Central memory CD4-positive, alpha-beta T cell (primary cell): ENCODE data around the gene ZMYND15.
"Not testable (repeated sequence)": the region's sequence is repeated elsewhere in the genome, so short reads cannot be mapped to it uniquely, and the experiment has no call there.

ENCODE experiments used
- DNase-seq: peaks from one replicate; pipeline ENCODE4 v3.0.0; 2022
- total RNA-seq, 3 experiments: gene quantifications; one replicate each; lab custom pipeline; 2026; lab: John Stamatoyannopoulos, UW

The ZMYND15 gene, protein sequence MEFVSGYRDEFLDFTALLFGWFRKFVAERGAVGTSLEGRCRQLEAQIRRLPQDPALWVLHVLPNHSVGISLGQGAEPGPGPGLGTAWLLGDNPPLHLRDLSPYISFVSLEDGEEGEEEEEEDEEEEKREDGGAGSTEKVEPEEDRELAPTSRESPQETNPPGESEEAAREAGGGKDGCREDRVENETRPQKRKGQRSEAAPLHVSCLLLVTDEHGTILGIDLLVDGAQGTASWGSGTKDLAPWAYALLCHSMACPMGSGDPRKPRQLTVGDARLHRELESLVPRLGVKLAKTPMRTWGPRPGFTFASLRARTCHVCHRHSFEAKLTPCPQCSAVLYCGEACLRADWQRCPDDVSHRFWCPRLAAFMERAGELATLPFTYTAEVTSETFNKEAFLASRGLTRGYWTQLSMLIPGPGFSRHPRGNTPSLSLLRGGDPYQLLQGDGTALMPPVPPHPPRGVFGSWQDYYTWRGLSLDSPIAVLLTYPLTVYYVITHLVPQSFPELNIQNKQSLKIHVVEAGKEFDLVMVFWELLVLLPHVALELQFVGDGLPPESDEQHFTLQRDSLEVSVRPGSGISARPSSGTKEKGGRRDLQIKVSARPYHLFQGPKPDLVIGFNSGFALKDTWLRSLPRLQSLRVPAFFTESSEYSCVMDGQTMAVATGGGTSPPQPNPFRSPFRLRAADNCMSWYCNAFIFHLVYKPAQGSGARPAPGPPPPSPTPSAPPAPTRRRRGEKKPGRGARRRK
- total RNA-seq, result 0.04 to 0.96 (median 0.22) reads per million in 3 experiments

DNA sequence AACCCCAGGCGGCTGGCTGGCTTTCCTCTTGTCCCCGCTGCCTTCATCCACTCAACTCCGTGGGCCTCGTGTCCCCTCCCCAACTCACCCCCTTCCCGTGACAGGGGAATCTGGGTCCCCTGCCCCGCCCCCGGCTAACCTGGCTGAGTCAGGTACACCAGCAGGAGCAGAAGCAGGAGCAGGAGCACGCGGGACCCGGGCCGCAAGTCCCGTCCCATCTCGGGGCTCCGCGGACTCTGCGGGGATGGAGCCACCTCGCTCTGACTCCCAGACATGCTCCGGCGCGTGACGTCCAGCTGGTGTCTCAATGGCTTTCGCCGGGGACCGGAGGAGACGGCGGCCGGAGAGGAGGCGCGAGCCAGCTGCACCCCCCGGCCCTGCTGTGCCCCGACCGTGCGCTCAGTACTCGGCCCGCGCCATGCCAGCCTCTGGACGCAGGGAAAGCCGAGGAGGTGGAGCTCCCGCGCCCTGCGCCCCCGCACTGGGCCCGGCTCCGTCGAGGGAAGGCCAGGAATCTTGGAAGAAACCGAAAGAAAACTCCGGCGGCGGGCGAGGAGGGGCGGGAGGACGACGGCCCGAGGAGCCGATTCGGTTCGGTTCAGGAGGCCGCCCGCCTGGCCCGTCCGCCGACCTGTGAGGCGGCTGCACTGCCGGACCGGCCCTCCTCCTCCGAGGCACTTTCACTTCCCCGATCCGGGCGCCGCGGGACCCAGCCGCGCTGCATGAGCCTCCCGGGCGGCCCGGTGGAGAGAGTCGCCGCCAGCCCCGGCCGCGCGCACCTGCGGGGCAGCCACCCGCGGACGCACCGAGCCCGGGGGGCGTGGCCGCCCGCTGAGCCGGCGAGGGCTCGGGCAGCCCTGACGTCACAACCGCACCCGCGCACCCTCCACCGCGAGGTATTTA, at the start of gene ZMYND15, which contains the start of gene CXCL16:
ZMYND15 (plus strand) TSS at position 712 of the 903 bp plus-strand sequence. CDS start 716 bp downstream, outside the sequence.
CXCL16 (minus strand) TSS at position 807 of the 903 bp plus-strand sequence; CDS start at position 218, 589 bp downstream.
- peak; percentile 69 for DNase-seq

DNA sequence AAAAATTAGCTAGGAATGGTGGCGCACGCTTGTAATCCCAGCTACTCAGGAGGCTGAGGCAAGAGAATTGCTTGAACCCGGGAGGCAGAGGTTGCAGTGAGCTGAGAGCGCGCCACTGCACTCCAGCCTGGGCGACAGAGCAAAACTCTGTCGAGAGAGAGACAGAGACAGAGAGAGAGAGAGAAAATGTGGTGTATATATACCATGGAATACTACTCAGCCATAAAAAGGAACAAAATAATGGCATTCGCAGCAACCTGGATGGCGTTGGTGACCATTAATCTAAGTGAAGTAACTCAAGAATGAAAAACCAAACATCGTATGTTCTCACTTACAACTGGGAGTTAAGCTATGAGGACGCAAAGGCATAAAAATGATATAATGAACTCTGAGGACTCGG, 49.8 kb upstream of the ZMYND15 start:
- DNase-seq, result not testable (repeated sequence)

DNA sequence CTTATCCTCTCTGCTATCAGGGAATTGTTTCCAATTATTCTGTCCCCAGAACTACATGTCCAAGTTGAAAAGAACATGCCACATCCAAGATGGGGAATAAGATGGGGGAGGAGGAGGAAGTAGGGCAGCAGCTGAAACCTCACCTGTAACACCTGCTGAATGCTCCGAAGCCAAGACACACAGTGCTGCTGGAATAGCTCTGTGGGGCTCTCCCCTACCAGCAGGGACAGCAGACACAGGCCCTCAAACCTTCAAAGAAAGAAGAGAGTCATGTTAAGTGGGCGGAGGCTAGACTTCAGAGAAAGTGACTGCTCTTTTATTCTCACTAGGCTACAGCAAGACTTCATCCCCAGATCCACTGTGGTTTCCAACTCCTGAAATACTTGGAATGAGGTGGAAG, 48.9 kb upstream of the ZMYND15 start:
- no peak for DNase-seq

DNA sequence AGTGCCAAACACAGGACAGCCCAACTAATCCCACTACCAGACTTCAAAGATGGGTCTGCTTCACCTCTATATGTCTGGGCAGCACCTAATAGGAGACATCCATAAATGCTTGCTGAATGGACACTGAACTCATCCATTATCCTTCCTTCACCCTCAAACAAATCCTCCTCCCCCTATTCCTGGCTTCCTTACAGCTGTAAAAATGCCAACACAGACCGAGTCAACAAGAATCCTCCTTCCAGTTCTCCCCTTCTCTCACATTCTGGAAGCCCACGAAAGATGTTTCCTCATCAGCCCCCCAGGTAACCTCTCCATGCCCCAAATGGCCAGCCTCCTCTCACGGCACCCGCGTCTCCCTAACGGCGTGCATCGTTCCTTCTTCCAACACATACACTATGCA, 47.9 kb upstream of the ZMYND15 start:
- DNase-seq, result no peak

DNA sequence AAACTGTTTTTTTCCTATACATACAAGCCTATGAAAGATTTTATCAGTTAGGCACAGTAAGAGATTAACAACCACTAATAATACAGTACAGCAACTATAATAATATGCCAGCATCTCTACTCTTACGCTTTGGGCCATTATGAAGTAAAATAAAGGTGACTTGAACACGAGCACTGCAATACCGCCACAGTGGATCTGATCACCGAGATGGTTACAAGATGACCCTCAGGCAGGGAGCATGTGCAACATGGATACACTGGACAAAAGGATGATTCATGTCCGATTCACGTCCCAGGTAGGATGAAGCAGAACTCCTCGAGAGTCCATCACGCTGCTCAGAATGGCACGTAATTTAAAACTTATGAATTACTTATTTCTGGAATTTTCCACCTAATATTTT, 46.2 kb upstream of the ZMYND15 start:
- no peak for DNase-seq

DNA sequence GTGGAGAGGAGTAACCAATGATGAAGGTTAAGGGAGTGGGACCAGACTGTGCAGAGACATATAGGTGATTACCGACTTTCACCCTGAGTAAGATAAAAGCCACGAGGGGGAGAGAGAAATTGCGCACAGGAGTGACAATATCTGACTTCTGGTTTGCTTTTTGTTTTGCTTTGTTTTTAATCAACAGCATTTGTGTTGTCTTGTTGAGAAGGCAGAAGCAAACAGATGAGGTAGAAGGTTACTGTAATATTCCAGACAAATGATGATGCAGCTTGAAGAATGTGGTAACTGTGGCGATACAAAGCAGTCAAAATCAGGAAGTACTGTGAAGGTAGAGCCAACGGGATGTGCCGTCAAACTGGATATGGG, 43.2 kb upstream of the ZMYND15 start:
- DNase-seq, result peak; percentile 63

DNA sequence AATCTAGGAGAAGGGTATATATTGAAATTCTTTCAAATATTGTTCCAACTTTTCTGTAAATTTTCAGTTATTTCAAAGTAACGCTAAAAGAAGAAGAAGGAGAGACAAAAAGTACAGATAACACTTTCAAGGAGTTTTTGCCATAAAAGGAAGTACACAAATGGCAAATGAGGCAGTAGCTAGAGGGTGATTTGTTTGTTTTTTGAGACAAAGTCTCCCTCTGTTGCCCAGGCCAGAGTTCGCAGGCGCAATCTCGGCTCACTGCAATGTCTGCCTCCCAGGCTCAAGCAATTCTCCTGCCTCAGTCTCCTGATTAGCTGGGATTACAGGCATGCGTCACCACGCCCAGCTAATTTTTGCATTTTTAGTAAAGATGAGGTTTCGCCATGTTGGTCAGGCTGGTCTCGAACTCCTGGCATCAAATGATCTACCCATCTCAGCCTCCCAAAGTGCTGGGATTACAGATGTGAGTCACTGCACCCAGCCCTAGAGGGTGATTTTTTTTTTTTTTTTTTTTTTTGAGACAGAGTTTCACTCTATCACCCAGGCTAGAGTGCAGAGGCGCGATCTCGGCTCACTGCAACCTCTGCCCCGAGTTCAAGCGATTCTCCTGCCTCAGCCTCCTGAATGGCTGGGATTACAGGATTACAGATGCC, 40.1 kb upstream of the ZMYND15 start:
- not testable (repeated sequence) for DNase-seq

DNA sequence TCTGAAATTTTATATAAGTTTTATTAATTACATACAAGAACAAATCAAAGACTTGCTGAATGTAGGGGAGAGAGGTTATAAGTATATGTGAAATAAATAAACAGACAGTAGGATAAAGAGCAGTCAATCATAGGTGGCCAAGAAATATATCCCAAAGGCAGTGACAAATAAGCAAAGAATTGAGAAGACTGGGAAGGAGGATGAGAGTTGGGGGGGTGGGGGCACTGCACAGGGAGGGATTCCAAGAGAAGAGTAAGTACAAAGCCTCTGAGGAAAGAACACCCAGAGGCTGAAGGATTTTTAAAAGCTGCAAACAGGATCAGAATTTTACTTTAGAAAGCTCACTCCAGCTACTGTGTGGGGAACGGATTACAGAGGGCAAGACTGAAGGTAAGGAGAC, 38.5 kb upstream of the ZMYND15 start:
- DNase-seq, result no peak

DNA sequence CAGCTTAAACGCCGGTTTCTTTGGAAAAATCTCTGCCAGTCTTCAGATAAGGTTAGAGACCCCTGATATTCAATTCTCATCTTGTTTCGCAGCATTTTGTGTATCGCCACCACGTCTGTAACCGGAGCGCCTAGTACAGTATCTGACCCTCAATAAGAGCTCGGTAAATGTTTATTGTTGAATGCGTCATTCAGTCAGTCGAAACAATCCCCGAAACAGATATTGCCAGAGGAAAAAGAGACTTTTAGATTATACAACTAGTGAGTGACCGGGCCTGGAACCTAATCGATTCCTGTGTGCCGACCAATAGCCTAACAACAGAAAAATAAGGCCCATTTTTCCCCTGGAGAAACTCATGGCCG, 36.3 kb upstream of the ZMYND15 start:
- no peak for DNase-seq

DNA sequence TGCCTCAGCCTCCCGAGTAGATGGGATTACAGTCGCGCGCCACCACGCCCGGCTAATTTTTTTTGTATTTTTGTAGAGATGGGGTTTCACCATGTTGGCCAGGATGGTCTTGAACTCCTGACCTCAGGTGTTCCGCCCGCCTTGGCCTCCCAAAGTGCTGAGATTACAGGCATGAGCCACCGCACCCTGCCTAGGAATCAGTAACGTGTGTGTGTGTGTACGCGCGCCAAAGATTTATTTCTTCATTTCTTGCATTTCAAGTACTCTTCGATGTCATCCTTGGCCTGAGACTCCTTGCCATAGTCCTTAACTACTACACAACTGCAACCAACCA, 35.1 kb upstream of the ZMYND15 start:
- DNase-seq, result not testable (repeated sequence)

DNA sequence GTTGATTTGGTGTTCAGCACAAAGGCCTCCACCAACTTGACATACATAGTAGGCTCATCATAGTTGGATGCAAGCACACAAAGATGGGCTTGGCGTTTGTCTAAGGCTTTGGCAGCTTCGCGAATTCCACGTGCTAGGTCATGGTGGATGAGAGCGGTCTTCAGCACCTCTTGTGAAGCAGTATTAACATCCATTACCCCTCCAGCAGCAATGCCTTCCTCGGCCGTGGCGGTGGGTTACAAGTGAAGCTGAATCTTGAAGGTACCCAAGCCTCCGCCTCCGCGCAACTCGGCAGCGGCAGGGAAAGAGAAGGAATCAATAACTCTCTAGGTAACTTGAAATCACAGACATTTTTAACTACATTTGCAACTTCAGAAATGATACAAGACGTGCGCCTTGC, 34.6 kb upstream of the ZMYND15 start:
- no peak for DNase-seq

DNA sequence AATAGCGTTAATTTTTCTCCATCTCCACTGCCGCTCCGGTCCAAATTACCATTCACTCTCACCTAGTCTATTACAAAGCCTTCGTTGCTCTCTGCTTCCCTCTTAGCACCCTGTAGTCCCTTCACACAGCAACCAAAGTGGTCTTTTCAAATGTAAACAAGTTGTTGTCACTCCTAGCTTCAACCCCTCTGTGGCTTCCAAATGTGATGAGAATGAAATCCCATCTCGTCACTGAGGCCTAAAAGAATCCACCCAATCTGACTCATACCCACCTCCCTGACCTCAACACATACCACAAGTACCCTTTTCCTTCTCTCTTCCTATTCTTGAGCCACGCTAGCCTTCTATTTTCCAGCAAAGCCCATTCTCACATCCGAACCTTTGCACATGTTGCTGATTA, 33.5 kb upstream of the ZMYND15 start:
- no peak for DNase-seq

DNA sequence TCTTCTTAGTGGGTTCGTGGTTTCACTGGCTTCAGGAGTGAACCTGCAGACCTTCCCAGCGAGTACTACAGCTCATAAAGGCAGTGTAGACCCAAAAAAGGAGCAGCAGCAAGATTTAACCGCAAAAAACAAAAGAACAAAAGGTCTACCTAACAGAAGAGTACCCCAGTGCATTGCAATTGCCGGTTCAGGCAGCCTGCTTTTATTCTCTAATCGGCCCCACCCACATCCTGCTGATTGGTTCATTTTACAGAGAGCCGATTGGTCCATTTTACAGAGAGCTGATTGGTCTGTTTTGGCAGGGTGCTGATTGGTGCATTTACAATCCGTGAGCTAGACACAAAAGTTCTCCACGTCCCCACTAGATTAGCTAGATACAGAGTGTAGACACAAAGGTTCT, 31.2 kb upstream of the ZMYND15 start:
- peak; percentile 65 for DNase-seq

DNA sequence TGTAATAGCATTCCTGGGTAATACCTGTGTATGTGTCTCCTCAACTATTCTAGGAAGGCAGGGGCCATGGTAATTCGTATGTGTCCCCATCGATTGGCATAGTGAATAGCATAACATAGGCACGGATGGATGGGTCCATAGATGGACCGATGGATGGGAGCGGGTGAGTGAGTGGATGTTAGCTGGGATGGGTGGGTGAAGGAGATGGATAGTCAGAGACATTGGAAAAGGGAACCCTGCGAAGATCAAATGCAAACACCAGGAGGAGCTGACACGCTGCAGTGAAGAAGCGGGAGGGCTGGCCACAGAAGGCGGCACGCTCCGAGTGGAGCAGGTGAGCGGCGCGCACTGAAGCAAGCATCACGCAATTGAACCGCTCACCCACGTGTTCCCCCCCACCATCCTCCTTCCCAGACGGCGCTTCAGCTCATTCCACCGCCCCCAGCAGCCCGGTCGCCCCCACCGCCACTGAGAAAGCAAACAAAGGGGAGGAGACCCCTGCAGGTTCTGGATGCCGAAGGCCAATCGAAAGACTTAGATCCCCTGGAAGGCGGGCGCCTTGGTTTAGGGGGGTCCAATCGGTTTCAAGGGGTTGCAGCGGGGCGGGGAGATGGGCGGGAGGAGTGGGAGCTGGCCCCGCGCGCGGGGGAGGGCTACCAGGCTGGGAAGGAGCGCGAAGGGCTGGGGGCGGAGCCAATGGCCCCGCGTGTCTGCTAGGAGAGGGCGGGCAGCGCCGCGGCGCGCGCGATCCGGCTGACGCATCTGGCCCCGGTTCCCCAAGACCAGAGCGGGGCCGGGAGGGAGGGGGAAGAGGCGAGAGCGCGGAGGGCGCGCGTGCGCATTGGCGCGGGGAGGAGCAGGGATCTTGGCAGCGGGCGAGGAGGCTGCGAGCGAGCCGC, 29.6 kb upstream of the ZMYND15 start, which contains the start of gene ARRB2:
ARRB2 (plus strand) TSS at position 839 of the 899 bp plus-strand sequence. CDS start 90 bp downstream, outside the sequence.
- DNase-seq, result peak; percentile 99

DNA sequence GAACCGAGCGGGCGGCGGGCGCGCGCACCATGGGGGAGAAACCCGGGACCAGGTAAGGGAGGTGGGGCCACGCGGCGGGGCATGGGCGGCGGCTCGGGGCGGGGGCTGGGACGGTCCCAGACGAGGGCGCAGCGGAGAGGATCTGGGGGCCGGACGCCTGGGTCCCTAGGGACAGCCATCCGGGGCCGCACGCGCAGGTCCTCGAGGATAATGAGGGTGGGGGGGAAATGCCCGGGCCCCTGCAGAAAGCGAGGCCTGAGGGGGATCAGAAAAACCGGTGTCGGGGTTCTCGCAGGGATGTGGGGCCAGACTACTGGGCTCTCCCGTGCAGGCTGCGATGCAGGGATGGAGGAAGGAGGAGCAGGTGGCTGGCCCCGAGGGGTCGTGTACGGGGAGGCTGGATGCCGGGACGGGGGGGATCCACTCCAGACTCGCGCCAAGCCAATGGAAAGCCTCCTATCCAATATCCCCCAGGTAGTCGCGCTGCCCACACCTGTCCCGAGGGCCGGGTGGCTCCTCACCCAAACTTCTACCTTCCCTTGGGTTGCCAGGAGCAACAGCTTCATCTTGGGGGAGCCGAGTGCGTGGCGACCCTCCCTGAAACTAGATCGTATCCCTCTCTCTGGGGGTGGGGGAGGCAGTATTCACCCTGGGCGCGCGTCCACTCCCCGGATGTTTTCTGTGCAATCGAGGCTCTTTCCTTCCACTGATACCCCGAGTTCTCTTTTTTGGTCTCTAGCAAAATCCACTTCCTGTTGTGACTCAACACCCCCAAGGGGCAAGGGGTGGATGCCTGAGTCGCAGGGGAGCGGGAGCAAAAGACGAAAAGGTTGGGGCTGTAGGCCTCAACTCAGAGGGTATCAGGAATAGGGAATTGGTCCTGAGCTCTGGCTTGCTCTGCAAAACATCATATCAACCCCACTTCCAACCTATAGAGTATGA, 28.7 kb upstream of the ZMYND15 start:
- peak; percentile 51 for DNase-seq

DNA sequence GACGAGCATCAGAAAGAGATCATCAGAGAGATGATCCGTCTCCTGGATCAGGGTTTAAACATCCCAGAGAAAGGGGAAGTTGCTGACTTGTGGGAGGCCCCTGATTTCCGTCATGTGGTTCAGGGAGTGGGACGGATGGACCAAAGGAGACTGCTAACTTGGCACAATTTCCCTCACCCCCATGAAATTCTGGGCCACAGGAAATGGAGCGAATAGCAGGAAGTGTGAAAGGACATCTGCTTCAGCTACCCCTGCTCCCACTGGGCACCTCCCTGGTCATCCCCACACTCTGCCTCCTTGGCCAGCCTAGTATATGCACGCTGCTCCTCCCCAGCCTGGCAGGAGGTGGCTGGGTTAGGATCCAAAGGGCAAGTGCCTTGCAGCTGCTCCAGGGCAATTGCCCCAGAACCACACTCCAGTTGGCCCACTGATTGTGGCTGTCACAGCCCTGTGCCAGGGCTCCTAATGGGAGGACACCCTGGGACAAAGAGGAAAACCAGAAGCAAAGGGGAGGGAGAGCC, 27.9 kb upstream of the ZMYND15 start:
- DNase-seq, result no peak

DNA sequence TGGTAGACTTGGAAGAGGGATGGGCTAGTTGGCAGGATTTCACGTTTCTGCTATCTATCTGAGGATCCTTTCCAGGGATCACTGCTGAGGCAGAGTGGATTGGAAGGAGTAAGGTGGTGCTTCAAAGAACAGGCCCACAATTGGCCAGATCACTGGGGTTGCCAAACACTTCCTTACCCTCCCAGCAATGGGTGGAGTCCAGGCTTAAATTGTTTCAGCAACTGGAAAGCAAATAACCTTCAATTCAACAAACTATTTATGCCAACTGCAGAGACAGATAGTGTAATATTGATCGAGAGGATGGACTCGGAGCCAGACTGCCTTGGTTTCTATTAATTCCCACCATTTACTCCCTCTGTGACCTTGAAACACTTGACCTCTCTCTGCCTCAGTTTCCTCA, 27.1 kb upstream of the ZMYND15 start:
- DNase-seq, result no peak

DNA sequence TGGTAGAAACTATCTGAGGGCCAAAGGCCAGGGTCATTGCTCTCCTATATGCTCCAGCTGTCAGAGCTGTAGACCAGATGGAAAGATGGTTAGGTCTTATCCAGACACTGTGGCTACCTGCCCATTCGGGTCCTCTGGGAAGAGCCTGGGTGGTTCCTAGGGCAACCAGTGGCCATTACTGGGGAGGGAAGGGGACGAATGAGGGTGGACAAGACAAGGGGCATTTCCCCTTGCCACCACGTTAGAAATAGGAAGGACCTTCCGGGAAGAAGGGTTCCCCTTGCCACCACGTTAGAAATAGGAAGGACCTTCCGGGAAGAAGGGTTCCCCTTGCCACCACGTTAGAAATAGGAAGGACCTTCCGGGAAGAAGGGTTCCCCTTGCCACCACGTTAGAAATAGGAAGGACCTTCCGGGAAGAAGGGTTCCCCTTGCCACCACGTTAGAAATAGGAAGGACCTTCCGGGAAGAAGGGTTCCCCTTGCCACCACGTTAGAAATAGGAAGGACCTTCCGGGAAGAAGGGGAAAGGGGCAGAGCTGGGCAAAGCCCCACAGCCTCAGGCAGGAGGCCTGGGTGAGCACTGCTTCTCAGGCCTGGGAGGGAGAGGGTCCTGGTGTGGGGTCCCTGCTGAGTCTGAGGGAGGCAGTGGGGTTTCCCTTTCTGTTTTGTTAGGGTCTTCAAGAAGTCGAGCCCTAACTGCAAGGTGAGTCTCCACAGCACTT, 25.1 kb upstream of the ZMYND15 start:
- DNase-seq, result not testable (repeated sequence)
